A549 (cell line): Measurements from ENCODE around the gene MGAT2. TPM values are rescaled to one million over a fixed set of nuclear protein-coding genes. Genes with fewer than 3 reads are reported as not detected.
"Not testable (repeated sequence)": the region's sequence is repeated elsewhere in the genome, so short reads cannot be mapped to it uniquely, and the experiment has no call there.

Experiments
- ATAC-seq, 2 experiments: fragments of 200-7000 bp in 1 of 2; fragments of >200 bp in 1 of 2; cut with Nextera tagmentation in 1 of 2; cut with Tn5 transposase in 1 of 2; 3 replicates each; pipeline versions ENCODE4 v1.8.0 to v1.9.1; 2018 to 2020; ENCODE audit warnings: mild to moderate bottlenecking in 1 of 2, moderate library complexity in 1 of 2
- CTCF ChIA-PET: fragments of 300-600 bp; sonication (Branson Sonifier 250); formaldehyde crosslinking; extraction: SDS; loops from one replicate; lab custom pipeline; 2021; ENCODE audit warnings: antibody characterized with exemption, inconsistent platforms; lab: Yijun Ruan, JAX
- POLR2A ChIA-PET: fragments of 350-600 bp; formaldehyde crosslinking; extraction: SDS; loops from one replicate; lab custom pipeline; 2021; ENCODE audit warnings: antibody characterized with exemption, inconsistent platforms; lab: Yijun Ruan, JAX
- DNase-seq, 2 experiments: peaks; one replicate each; pipeline versions ENCODE4 v3.0.0 to v3.0.0-alpha.2; 2011 to 2016; ENCODE audit warnings: low read depth in 1 of 2, low spot score in 1 of 2
- FAIRE-seq: peaks from 2 replicates; lab custom pipeline; 2011; peaks lifted over from hg19 to GRCh38; lab: Jason Lieb, UNC
- H3K27ac ChIP-seq, 2 experiments: fragments of >200 bp; sonication (Bioruptor Twin); formaldehyde crosslinking; 3 replicates each; pipeline ENCODE4 v1.5.1; 2016 to 2017
- H3K4me1 ChIP-seq: fragments of >200 bp; sonication (Bioruptor Twin); formaldehyde crosslinking; 3 replicates; pipeline ENCODE4 v1.6.1; 2016
- H3K4me2 ChIP-seq: fragments of >200 bp; sonication (Bioruptor Twin); formaldehyde crosslinking; 3 replicates; pipeline ENCODE4 v1.6.1; 2016
- H3K4me3 ChIP-seq: fragments of >200 bp; sonication (Bioruptor Twin); formaldehyde crosslinking; 3 replicates; pipeline ENCODE4 v1.5.1; 2016
- H3K9me3 ChIP-seq: fragments of >200 bp; sonication (Bioruptor Twin); formaldehyde crosslinking; 3 replicates; pipeline ENCODE4 v1.6.1; 2016
- BHLHE40 ChIP-seq: IDR thresholded peaks from 2 replicates; pipeline ENCODE4 v1.6.1; 2012; ENCODE audit warnings: low read depth, low read length, inconsistent platforms
- CBX8 ChIP-seq: fragments of 200-600 bp; sonication (generic); IDR thresholded peaks from 2 replicates; pipeline ENCODE4 v1.6.1; 2016
- CHD2 ChIP-seq: fragments of 150-350 bp; IDR thresholded peaks from 2 replicates; pipeline ENCODE4 v1.6.1; 2014; ENCODE audit warnings: low read length; ENCODE audit not compliant: partially characterized antibody
- EHF ChIP-seq: fragments of 250-450 bp; sonication (Bioruptor Pico); IDR thresholded peaks from 2 replicates; pipeline ENCODE4 v1.5.0; 2020; ENCODE audit warnings: mild to moderate bottlenecking
- ELK1 ChIP-seq: fragments of 150-350 bp; IDR thresholded peaks from 2 replicates; pipeline ENCODE4 v1.6.1; 2014; ENCODE audit warnings: low read depth, mild to moderate bottlenecking, low read length
- ESRRA ChIP-seq: fragments of 150-350 bp; IDR thresholded peaks from 2 replicates; pipeline ENCODE4 v1.6.1; 2014; ENCODE audit warnings: mild to moderate bottlenecking, low read length, borderline replicate concordance
- FOSB ChIP-seq: fragments of 250-450 bp; sonication (Bioruptor Pico); IDR thresholded peaks from 2 replicates; pipeline ENCODE4 v1.5.0; 2020; ENCODE audit warnings: mild to moderate bottlenecking, moderate library complexity
- HEYL ChIP-seq: fragments of 250-450 bp; sonication (Bioruptor Pico); IDR thresholded peaks from 2 replicates; pipeline ENCODE4 v1.8.0; 2021; ENCODE audit warnings: mild to moderate bottlenecking, moderate library complexity
- HOXB13 ChIP-seq: fragments of 250-450 bp; sonication (Bioruptor Pico); IDR thresholded peaks from 2 replicates; pipeline ENCODE4 v1.5.0; 2020; ENCODE audit warnings: low read depth, mild to moderate bottlenecking, moderate library complexity
- JUNB ChIP-seq: fragments of >200 bp; sonication (Bioruptor Twin); formaldehyde crosslinking; IDR thresholded peaks from 2 replicates; pipeline ENCODE4 v1.6.1; 2016
- NPAS2 ChIP-seq: fragments of 250-450 bp; sonication (Bioruptor Pico); IDR thresholded peaks from 2 replicates; pipeline ENCODE4 v1.8.0; 2022; ENCODE audit warnings: mild to moderate bottlenecking, moderate library complexity, borderline replicate concordance
- RAD21 ChIP-seq, 2 experiments: fragments of >200 bp in 1 of 2; sonication (Bioruptor Twin) in 1 of 2; formaldehyde crosslinking in 1 of 2; IDR thresholded peaks in 1 of 2; conservative IDR thresholded peaks in 1 of 2; 2 replicates in 1 of 2; 3 replicates in 1 of 2; pipeline ENCODE4 v1.6.1; 2012 to 2018; ENCODE audit warnings: inconsistent platforms in 1 of 2
- RARB ChIP-seq: fragments of 250-450 bp; sonication (Bioruptor Pico); IDR thresholded peaks from 2 replicates; pipeline ENCODE4 v1.8.0; 2021; ENCODE audit warnings: mild to moderate bottlenecking, moderate library complexity
- SREBF2 ChIP-seq: fragments of 450-650 bp; IDR thresholded peaks from 2 replicates; pipeline ENCODE4 v1.6.1; 2014; ENCODE audit warnings: mild to moderate bottlenecking, moderate library complexity
- ZNF302 ChIP-seq: fragments of 250-450 bp; sonication (Bioruptor Pico); IDR thresholded peaks from 2 replicates; pipeline ENCODE4 v1.9.0; 2021; ENCODE audit warnings: inconsistent platforms, mild to moderate bottlenecking, moderate library complexity
- WGBS: methylation state at CpG from one replicate; pipeline ENCODE4 v1.1.6; 2017; ENCODE audit errors: missing lambda C conversion rate; 5-methylcytosine and 5-hydroxymethylcytosine counted together
- polyA plus RNA-seq, 4 experiments: library from polyadenylated mRNA; depleted of rRNA in 3 of 4; stranded (reverse); fragments of >200 nt; fragmentation: RNase III in 1 of 4; extraction: RNeasy Plus Mini Kit Qiagen cat#74134 plus additional on column Dnase treatment in 1 of 4; gene quantifications; 2 replicates in 3 of 4; 3 replicates in 1 of 4; pipeline ENCODE4 v1.2.3, GENCODE V29; 2011 to 2017
- TF ChIP-seq, protein P1 (sequence below): fragments of >200 bp; sonication (Bioruptor Twin); formaldehyde crosslinking; IDR thresholded peaks from 2 replicates; pipeline ENCODE4 v1.6.1; 2016

The MGAT2 gene
- polyA plus RNA-seq, 2 of the 4 experiments (the other 2 are of a cell fraction): 27.0 to 35.6 TPM

GRCh38 chr14:49612671-49613070 is 7.9 kb upstream of the MGAT2 start:
- Histone ChIP-seq H3K4me2 (no peak overlapping the region), H3K4me1 (peaks cover 12% of the 10 kb centered on the region), H3K27ac (no peak overlapping the region), H3K9me3 (no peaks in the 10 kb centered on the region), H3K4me3 (no peak overlapping the region)
- WGBS: 92% methylated on average over 8 of the region's 8 CpGs
- ATAC-seq: no peak
- FAIRE-seq: no peak
- DNase-seq: no peak
- TF ChIP-seq EHF (no peak), ZNF302 (CRISPR knock-in tag) (no peak)
- ChIA-PET CTCF (interaction anchor here (0.5 to 2.6 kb wide), 3 partner anchors 8 to 235 kb away, joined by 3 to 7 read pairs (median 3); partner anchors contain the start of genes MGAT2 and RPL36AL), POLR2A (interaction anchor here (1.1 kb wide), 2 partner anchors 8 to 9 kb away, joined by 3 to 4 read pairs; partner anchors contain the start of genes MGAT2 and RPL36AL)

DNA sequence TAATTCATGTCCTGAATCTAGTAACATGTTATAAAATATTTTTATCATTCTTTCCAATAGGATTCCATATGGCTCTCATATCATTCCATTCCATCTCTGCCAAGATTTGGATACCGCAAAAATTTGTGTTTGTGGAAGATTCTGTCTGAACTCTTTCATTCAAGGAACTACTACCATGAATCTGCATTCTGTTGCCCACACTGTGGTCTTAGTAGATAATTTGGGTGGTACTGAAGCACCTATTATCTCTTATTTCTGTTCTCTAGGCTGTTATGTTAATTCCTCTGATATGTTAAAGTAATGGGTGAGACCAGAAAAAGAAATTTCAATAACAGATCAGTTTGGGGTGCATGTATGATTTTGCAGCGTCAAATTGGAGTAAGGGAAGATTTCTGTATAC is 6.4 kb upstream of the MGAT2 start:
- POLR2A ChIA-PET: no interaction called here

GRCh38 chr14:49615776-49616175 is 4.8 kb upstream of the MGAT2 start:
- 89% methylated on average over 6 of the region's 6 CpGs for WGBS
- no peak overlapping the region for H3K4me3 ChIP-seq
- DNase-seq: no peak
- no peak for FAIRE-seq
- H3K4me1 ChIP-seq: peaks cover 28% of the 10 kb centered on the region
- POLR2A ChIA-PET: no interaction called here
- no peak overlapping the region for H3K4me2 ChIP-seq
- no peak for ATAC-seq
- no peak overlapping the region for H3K27ac ChIP-seq
- TF ChIP-seq NPAS2 (CRISPR knock-in tag) (no peak), HEYL (CRISPR knock-in tag) (no peak), HOXB13 (CRISPR knock-in tag) (no peak), SREBF2 (no peak), ZNF302 (CRISPR knock-in tag) (no peak), RARB (CRISPR knock-in tag) (no peak)
- TF ChIP-seq, protein P1, sequence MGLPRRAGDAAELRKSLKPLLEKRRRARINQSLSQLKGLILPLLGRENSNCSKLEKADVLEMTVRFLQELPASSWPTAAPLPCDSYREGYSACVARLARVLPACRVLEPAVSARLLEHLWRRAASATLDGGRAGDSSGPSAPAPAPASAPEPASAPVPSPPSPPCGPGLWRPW: no peak
- TF ChIP-seq, all 56 proteins: peak for 0
- CTCF ChIA-PET: interaction anchor here (1.5 kb wide), 2 partner anchors 10 to 19 kb away, joined by 4 to 7 read pairs; partner anchors contain the start of gene DNAAF2
- H3K9me3 ChIP-seq: no peaks in the 10 kb centered on the region

More for the DNA sequence above, 6.4 kb upstream of the MGAT2 start:
- WGBS: 90% methylated on average over 2 of the region's 2 CpGs
- Histone ChIP-seq H3K27ac (no peak overlapping the region), H3K4me1 (peaks cover 27% of the 10 kb centered on the region), H3K4me3 (no peak overlapping the region), H3K9me3 (no peaks in the 10 kb centered on the region), H3K4me2 (no peak overlapping the region)
- TF ChIP-seq HOXB13 (CRISPR knock-in tag): no peak
- no peak for TF ChIP-seq NPAS2 (CRISPR knock-in tag)
- TF ChIP-seq FOSB (CRISPR knock-in tag): no peak
- no peak for TF ChIP-seq JUNB
- TF ChIP-seq RAD21 (conservative IDR thresholded peaks at IDR 0.05 in 1 of 2, IDR thresholded peaks at IDR 0.05 in 1 of 2): no peak
- ATAC-seq (no peak), DNase-seq (no peak), FAIRE-seq (no peak)
- CTCF ChIA-PET: interaction anchor here (0.9 to 1.5 kb wide), 3 partner anchors 9 to 27 kb away, joined by 3 to 7 read pairs (median 4); partner anchors contain the start of gene DNAAF2

DNA sequence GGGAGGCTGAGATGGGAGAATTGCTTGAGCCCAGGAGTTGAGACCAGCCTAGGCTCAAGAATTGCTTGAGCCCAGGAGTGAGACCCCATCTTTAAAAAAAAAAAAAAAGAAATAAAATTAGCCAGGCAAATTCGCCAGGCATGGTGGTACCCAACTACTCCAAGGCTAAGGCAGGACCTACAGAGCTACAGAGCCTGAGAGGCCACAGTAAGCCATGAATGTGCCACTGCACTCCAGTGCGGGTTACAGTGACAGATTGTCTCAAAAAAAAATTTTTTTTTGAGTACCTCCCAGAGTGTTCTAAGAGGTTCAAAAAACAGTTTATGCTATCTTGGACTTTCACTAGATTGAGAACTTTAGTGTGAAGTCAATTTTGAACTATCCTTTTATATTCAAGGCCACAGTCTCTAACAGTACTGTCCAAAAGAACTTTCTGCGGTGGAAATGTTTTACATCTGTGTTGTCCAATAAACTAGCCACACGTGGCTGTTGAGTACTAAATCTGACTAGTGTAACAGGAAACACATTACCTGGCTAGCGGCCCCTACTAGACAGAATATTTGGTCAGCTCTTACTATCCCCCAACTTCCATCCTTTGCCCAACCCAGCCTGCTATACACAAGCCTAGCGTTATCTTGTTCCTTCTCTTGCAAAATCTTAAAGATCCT is 2.6 kb upstream of the MGAT2 start:
- CTCF ChIA-PET: interaction anchor here (1.0 to 1.4 kb wide), 3 partner anchors 14 to 31 kb away, joined by 3 to 4 read pairs (median 3); no protein-coding TSS in a partner anchor
- DNase-seq (no peak), FAIRE-seq (no peak)
- Histone ChIP-seq H3K4me3 (no peak overlapping the region), H3K4me1 (peaks cover 34% of the 10 kb centered on the region), H3K27ac (0 out of 6 replicates have a peak overlapping the region, but pooled peaks of 1 of the 2 experiments have one; percentile 11), H3K9me3 (no peaks in the 10 kb centered on the region), H3K4me2 (peak overlapping the region; percentile 81; the same call in 2 of the 3 replicates)
- POLR2A ChIA-PET: interaction anchor here (1.6 kb wide), 1 partner anchor 16 kb away, joined by 6 read pairs; no protein-coding TSS in a partner anchor
- WGBS: 96% methylated on average over 6 of the region's 6 CpGs
- TF ChIP-seq CHD2 (no peak), CBX8 (no peak), ESRRA (no peak), BHLHE40 (no peak), ELK1 (no peak)
- TF ChIP-seq, all 56 proteins: peak for 0
- no peak for ATAC-seq

DNA sequence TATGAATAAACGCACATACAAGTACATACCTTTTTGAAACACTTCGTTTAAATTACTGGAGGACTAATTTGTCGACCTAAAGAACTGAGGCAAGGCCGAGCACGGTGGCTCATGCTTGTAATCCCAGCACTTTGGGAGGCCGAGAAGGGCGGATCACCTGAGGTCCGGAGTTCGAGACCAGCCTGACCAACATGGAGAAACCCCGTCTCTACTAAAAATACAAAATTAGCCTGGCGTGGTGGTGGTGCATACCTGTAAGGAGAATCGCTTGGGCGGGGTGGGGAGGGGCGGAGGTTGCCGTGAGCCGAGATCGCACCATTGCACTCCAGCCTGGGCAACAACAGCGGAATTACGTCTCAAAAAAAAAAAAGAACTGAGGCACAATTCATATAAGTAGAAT is 1.3 kb upstream of the MGAT2 start:
- H3K4me3 ChIP-seq: peak overlapping the region; percentile 78
- FAIRE-seq, H3K9me3 ChIP-seq, CTCF ChIA-PET, ATAC-seq, DNase-seq: not testable (repeated sequence)
- H3K27ac ChIP-seq: peak overlapping the region; percentile 95 to 96
- 10% methylated on average over 18 of the region's 19 CpGs for WGBS
- peaks cover 47% of the 10 kb centered on the region for H3K4me1 ChIP-seq
- H3K4me2 ChIP-seq: peak overlapping the region; percentile 81
- POLR2A ChIA-PET: interaction anchor here (2.3 to 3.3 kb wide), 3 partner anchors 13 to 21 kb away, joined by 13 to 46 read pairs (median 23); partner anchors contain the start of genes DNAAF2 and LRR1
